ENCODE data around the gene GALNT16.

DNA sequence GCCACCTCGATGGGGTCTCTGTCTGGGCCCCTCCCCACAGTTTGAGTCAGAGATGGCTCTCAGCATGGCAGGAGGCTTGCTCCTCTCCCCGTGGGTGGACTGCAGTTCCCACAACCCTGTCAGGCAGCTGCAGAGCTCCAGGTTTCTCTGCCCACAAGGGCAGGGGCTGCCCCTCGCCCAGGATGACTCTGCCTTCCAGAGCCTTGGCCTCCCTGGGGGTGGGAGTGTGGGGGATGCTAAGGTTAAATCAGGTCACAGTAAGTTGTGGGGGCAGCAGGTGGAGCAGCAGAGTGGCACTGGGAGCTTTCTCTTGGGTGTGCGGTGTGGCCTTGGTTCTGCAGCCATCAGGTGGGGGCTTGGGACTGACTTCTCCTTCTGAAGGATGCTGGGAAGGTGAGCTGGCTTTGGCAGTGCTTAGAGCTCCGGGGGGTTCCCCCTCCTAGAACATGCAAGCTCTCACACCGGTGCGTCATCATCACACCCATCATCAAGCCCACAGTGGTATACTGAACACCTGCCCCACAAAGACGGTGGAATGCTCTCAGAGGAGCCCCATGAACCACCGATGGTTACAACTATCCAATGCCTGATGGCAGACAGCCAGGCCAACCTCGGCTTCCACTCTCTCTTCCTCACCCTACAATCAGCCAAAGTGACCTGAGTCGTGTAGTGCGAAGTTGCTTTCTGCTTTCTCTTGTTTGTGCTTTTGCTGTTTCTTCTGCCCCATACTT, 98.4 kb downstream of the GALNT16 start:
- TF ChIP-seq POLR2A (IDR thresholded peaks at IDR 0.05; ENCODE audit: low read depth, low read length): no peak
- no peak for TF ChIP-seq CTCF (IDR thresholded peaks at IDR 0.05; ENCODE audit: extremely low read depth in 1 of 2, insufficient read depth in 1 of 2, low read depth in 1 of 2, low read length in 2 of 2)
- TF ChIP-seq POLR2AphosphoS5 (IDR thresholded peaks at IDR 0.05; ENCODE audit: insufficient read depth, low read depth, low read length): no peak
- TF ChIP-seq EZH2 (IDR thresholded peaks at IDR 0.05; ENCODE audit: borderline replicate concordance, low read depth, low read length, severe bottlenecking): no peak

All from endothelial cell of umbilical vein (primary cell).